Stomach (tissue), 9 donors: ENCODE measurements around the gene PLPPR3. TPM values are rescaled to one million over a fixed set of nuclear protein-coding genes. Genes with fewer than 3 reads are reported as not detected.

ENCODE experiments used
- DNase-seq, 2 donors: peaks; one replicate each; pipeline versions ENCODE4 v3.0.0 to v3.0.0-alpha.2; 2013 to 2019
- H3K27ac ChIP-seq, 5 donors: fragments of 200-600 bp in 4 of 5; sonication (generic) in 4 of 5; one replicate each; pipeline ENCODE4 v1.5.1; 2013 to 2019; ENCODE audit warnings: mild to moderate bottlenecking in 1 of 5, moderate library complexity in 1 of 5
- H3K27me3 ChIP-seq, 3 donors: fragments of 200-600 bp; sonication (generic); one replicate each; pipeline ENCODE4 v1.5.1; 2017 to 2019; ENCODE audit warnings: mixed run types in 1 of 3
- H3K36me3 ChIP-seq, 4 donors: fragments of 200-600 bp; sonication (generic); 1 replicate in 3 of 4; 2 replicates in 1 of 4; pipeline ENCODE4 v1.5.1; 2016 to 2019
- H3K4me1 ChIP-seq, 4 donors: fragments of 200-600 bp; sonication (generic); one replicate each; pipeline ENCODE4 v1.5.1; 2016 to 2019
- H3K4me3 ChIP-seq, 4 donors: fragments of 200-600 bp; sonication (generic) in 3 of 4; one replicate each; pipeline ENCODE4 v1.5.1; 2016 to 2019; ENCODE audit warnings: mild to moderate bottlenecking in 1 of 4
- H3K9me3 ChIP-seq, 4 donors: fragments of 200-600 bp; sonication (generic); one replicate each; pipeline ENCODE4 v1.5.1; 2016 to 2019
- CTCF ChIP-seq, 7 experiments: fragments of 450-650 bp in 4 of 7; fragments of 200-600 bp in 3 of 7; sonication (generic) in 3 of 7; IDR thresholded peaks; one replicate each; pipeline ENCODE4 v1.5.1; 2016 to 2019; ENCODE audit warnings: antibody characterized with exemption in 7 of 7, control low read depth in 2 of 7, mild to moderate bottlenecking in 1 of 7
- EP300 ChIP-seq: sonication (generic); formaldehyde crosslinking; IDR thresholded peaks from one replicate; pipeline ENCODE4 v1.6.1; 2017; ENCODE audit warnings: antibody characterized with exemption
- POLR2A ChIP-seq, 4 donors: fragments of 450-650 bp; IDR thresholded peaks; one replicate each; pipeline ENCODE4 v1.6.1; 2016; ENCODE audit warnings: antibody characterized with exemption in 4 of 4, control low read depth in 2 of 4, mild to moderate bottlenecking in 1 of 4, moderate library complexity in 1 of 4
- POLR2AphosphoS5 ChIP-seq, 3 donors: sonication (generic); formaldehyde crosslinking; IDR thresholded peaks; one replicate each; pipeline ENCODE4 v1.6.1; 2016; ENCODE audit warnings: antibody characterized with exemption in 3 of 3
- WGBS, 5 donors: extraction: QIAGEN DNeasy Blood & Tissue Kit in 3 of 5; methylation state at CpG; one replicate each; pipeline versions ENCODE4 v1.1.5 to v1.1.7; 2013 to 2018; 5-methylcytosine and 5-hydroxymethylcytosine counted together
- intact Hi-C: fragments of 100-400 bp; cut with DNase I; formaldehyde crosslinking; loops from one replicate; pipeline ENCODE4 v1.15.1; 2023; ENCODE audit warnings: low total_unique reads
- polyA plus RNA-seq, 3 donors: library from polyadenylated mRNA; stranded (reverse); fragments of 200-250 nt; gene quantifications; one replicate each; pipeline ENCODE4 v1.2.3, GENCODE V29; 2013
- total RNA-seq, 5 donors: library from RNA; depleted of rRNA; stranded (reverse); fragments of >200 nt; gene quantifications; one replicate each; pipeline versions ENCODE4 v1.1.0 to v1.2.3, GENCODE V29; 2014 to 2016
- donor health status: healthy with polysubstance abuse.
- donor health status: Bipolar disorder and iron deficiency.
- donor health status: healthy.

PLPPR3 gene
- total and polyA plus RNA-seq, 8 donors: 0.46 to 0.55 TPM; not detected in 6

GRCh38 chr19:827314-827709, 5.6 kb upstream of the PLPPR3 start:
- Histone ChIP-seq H3K27me3 (peaks cover 5 to 91% (median 53%) of the 10 kb centered on the region in 3 donors), H3K36me3 (no peaks in the 10 kb centered on the region), H3K27ac (no peak overlapping the region), H3K4me3 (no peak overlapping the region), H3K9me3 (no peaks in the 10 kb centered on the region), H3K4me1 (peaks cover 2 to 25% (median 9%) of the 10 kb centered on the region in 4 donors)
- intact Hi-C loops: no loop called here
- DNase-seq: no peak
- TF ChIP-seq EP300: no peak
- no peak for TF ChIP-seq CTCF (IDR thresholded peaks at IDR 0.05)
- TF ChIP-seq POLR2AphosphoS5 (IDR thresholded peaks at IDR 0.05): no peak
- TF ChIP-seq POLR2A (IDR thresholded peaks at IDR 0.05): no peak
- WGBS, 5 donors: 74 to 91% (median 81%) methylated on average over 9 to 11 of the region's 11 CpGs

- Histone ChIP-seq H3K4me1 (peaks cover 14 to 37% (median 21%) of the 10 kb centered on the region in 4 donors), H3K36me3 (no peaks in the 10 kb centered on the region), H3K9me3 (no peaks in the 10 kb centered on the region), H3K4me3 (no peak overlapping the region), H3K27ac (no peak overlapping the region), H3K27me3 (peaks cover 13 to 91% (median 53%) of the 10 kb centered on the region in 3 donors)
- TF ChIP-seq EP300: no peak
- no peak for TF ChIP-seq POLR2A (IDR thresholded peaks at IDR 0.05)
- no peak for TF ChIP-seq CTCF (IDR thresholded peaks at IDR 0.05)
- no peak for TF ChIP-seq POLR2AphosphoS5 (IDR thresholded peaks at IDR 0.05)
- no peak for DNase-seq
- intact Hi-C loops: no loop called here
- WGBS, 5 donors: 80 to 84% (median 82%) methylated on average over 19 of the region's 19 CpGs
These were observed 4.3 kb upstream of the PLPPR3 start for GRCh38 chr19:825897-826644.

- Histone ChIP-seq H3K27ac (no peak overlapping the region), H3K4me1 (peaks cover 14 to 37% (median 22%) of the 10 kb centered on the region in 4 donors), H3K4me3 (no peak overlapping the region), H3K9me3 (no peaks in the 10 kb centered on the region), H3K36me3 (no peaks in the 10 kb centered on the region), H3K27me3 (peaks cover 13 to 82% (median 46%) of the 10 kb centered on the region in 3 donors)
- 75 to 81% (median 76%) methylated on average over 12 to 15 of the region's 15 CpGs for WGBS, 5 donors
- no peak for DNase-seq
- TF ChIP-seq CTCF (IDR thresholded peaks at IDR 0.05) (no peak), POLR2AphosphoS5 (IDR thresholded peaks at IDR 0.05) (no peak), EP300 (no peak), POLR2A (IDR thresholded peaks at IDR 0.05) (no peak)
- intact Hi-C loops: no loop called here
These were observed 3.1 kb upstream of the PLPPR3 start for GRCh38 chr19:824885-825284.

- DNase-seq: no peak
- TF ChIP-seq POLR2A (IDR thresholded peaks at IDR 0.05): no peak
- no peak for TF ChIP-seq POLR2AphosphoS5 (IDR thresholded peaks at IDR 0.05)
- TF ChIP-seq EP300: no peak
- TF ChIP-seq CTCF (IDR thresholded peaks at IDR 0.05): no peak
- H3K27ac ChIP-seq: no peak overlapping the region
- no peaks in the 10 kb centered on the region for H3K36me3 ChIP-seq
- peaks cover 13 to 71% (median 41%) of the 10 kb centered on the region in 3 donors for H3K27me3 ChIP-seq
- H3K4me1 ChIP-seq: peaks cover 14 to 37% (median 22%) of the 10 kb centered on the region in 4 donors
- intact Hi-C loops: no loop called here
- no peaks in the 10 kb centered on the region for H3K9me3 ChIP-seq
- H3K4me3 ChIP-seq: no peak overlapping the region
- WGBS, 5 donors: 34 to 53% (median 47%) methylated on average over 10 to 12 of the region's 12 CpGs
These were observed 1.9 kb upstream of the PLPPR3 start for GRCh38 chr19:823565-824121.
